ENCODE data around the gene TNNC2. TPM values are rescaled to one million over a fixed set of nuclear protein-coding genes. Genes with fewer than 3 reads are reported as not detected.

Gene TNNC2
- total and polyA plus RNA-seq, 2 of the 13 experiments (the other 11 are each of a cell fraction or from before 2014, with no cell fraction given) = 1.8 to 4.7 TPM

GRCh38 chr20:45857114-45857881, 30.2 kb upstream of the TNNC2 start, which contains the start of the genes ACOT8 and ZSWIM3 (continued):
- no peak for TF ChIP-seq ZHX1 (CRISPR knock-in tag; IDR thresholded peaks at IDR 0.05; ENCODE audit: low read depth)
- no peak for TF ChIP-seq TCF12 (IDR thresholded peaks at IDR 0.05)
- TF ChIP-seq TCF12 (CRISPR knock-in tag; IDR thresholded peaks at IDR 0.05) = no peak; the same call in 1 of the 2 replicates
- TF ChIP-seq EP300 (IDR thresholded peaks at IDR 0.05; ENCODE audit: low read depth in 2 of 2, low read length in 2 of 2) = peak in 1 of 2 experiments; percentile 41; a peak in 1 of 4 replicates
- 0 out of 2 replicates have a peak, but pooled peaks have one; percentile 44 for TF ChIP-seq EP300 (CRISPR knock-in tag; IDR thresholded peaks at IDR 0.05; ENCODE audit: borderline replicate concordance)
- peak; percentile 95 for TF ChIP-seq HNF1B (CRISPR knock-in tag; IDR thresholded peaks at IDR 0.05)
- peak; percentile 98 for TF ChIP-seq ZNF501 (CRISPR knock-in tag; IDR thresholded peaks at IDR 0.05)
- peak; percentile 51; the same call in 1 of the 2 replicates for TF ChIP-seq ZNF225 (CRISPR knock-in tag; IDR thresholded peaks at IDR 0.05)
- peak; percentile 92 for TF ChIP-seq GATAD1 (CRISPR knock-in tag; IDR thresholded peaks at IDR 0.05)
- TF ChIP-seq ZNF678 (CRISPR knock-in tag; IDR thresholded peaks at IDR 0.05) = peak; percentile 62; the same call in 1 of the 2 replicates
- no peak for TF ChIP-seq ZNF326 (CRISPR knock-in tag; IDR thresholded peaks at IDR 0.05; ENCODE audit: borderline replicate concordance)
- 0 out of 2 replicates have a peak, but pooled peaks have one; percentile 1 for TF ChIP-seq RCOR2 (CRISPR knock-in tag; IDR thresholded peaks at IDR 0.05)
- TF ChIP-seq TRIM24 (CRISPR knock-in tag; IDR thresholded peaks at IDR 0.05) = no peak
- no peak for TF ChIP-seq SUZ12 (IDR thresholded peaks at IDR 0.05; ENCODE audit: low read depth, low read length)
- no peak; the same call in 1 of the 2 replicates for TF ChIP-seq ZBED4 (CRISPR knock-in tag; IDR thresholded peaks at IDR 0.05; ENCODE audit: borderline replicate concordance)
- no peak; the same call in 1 of the 2 replicates for TF ChIP-seq PRDM4 (CRISPR knock-in tag; IDR thresholded peaks at IDR 0.05; ENCODE audit: borderline replicate concordance)
- TF ChIP-seq TEAD2 (CRISPR knock-in tag; IDR thresholded peaks at IDR 0.05) = no peak
- TF ChIP-seq PAWR (CRISPR knock-in tag; IDR thresholded peaks at IDR 0.05; ENCODE audit: borderline replicate concordance) = no peak
